Medulla oblongata (tissue), 1 donor: Measurements from ENCODE around the gene TF.

Experiments used
- DNase-seq: peaks from one replicate; pipeline ENCODE4 v3.0.0-alpha.2; 2015; ENCODE audit errors: extremely low spot score

TF gene

GRCh38 chr3:133835418-133835743 lies 89.2 kb downstream of the TF start:
- no peak for DNase-seq

- DNase-seq: no peak
Measured at GRCh38 chr3:133835961-133836360, 89.8 kb downstream of the TF start.

- no peak for DNase-seq
Measured at GRCh38 chr3:133836497-133837158, 90.4 kb downstream of the TF start.

GRCh38 chr3:133837487-133838295 lies 91.5 kb downstream of the TF start:
- no peak for DNase-seq

- no peak for DNase-seq
Measured at GRCh38 chr3:133838296-133838789, 92.2 kb downstream of the TF start.

GRCh38 chr3:133838916-133839800 lies 93.0 kb downstream of the TF start:
- no peak for DNase-seq

- no peak for DNase-seq
Measured at GRCh38 chr3:133840055-133840737, 94.0 kb downstream of the TF start.

- no peak for DNase-seq
Measured at GRCh38 chr3:133840767-133841166, 94.6 kb downstream of the TF start.

GRCh38 chr3:133841196-133841595 lies 95.0 kb downstream of the TF start:
- no peak for DNase-seq

- no peak for DNase-seq
Measured at GRCh38 chr3:133842158-133842557, 96.0 kb downstream of the TF start.

- DNase-seq: no peak
Measured at GRCh38 chr3:133843634-133844033, 97.4 kb downstream of the TF start.

GRCh38 chr3:133845127-133845526 lies 98.9 kb downstream of the TF start:
- no peak for DNase-seq
